GM12878 (cell line): ENCODE data around the gene WDR41. TPM values are rescaled to one million over a fixed set of nuclear protein-coding genes. Genes with fewer than 3 reads are reported as not detected.
"Not testable (repeated sequence)": the region's sequence is repeated elsewhere in the genome, so short reads cannot be mapped to it uniquely, and the experiment has no call there.

ENCODE experiments used
- ATAC-seq: fragments of 200-7000 bp; cut with Tn5 transposase; 3 replicates; pipeline ENCODE4 v1.9.1; 2020; ENCODE audit warnings: mild to moderate bottlenecking, moderate library complexity
- BruUV-seq: library from RNA; stranded (reverse); fragments of 400-500 nt; replicated peaks from 2 replicates; lab custom pipeline; 2021; lab: Mats Ljungman, UMichigan
- CTCF ChIA-PET: fragments of 300-600 bp; sonication (Branson Sonifier 250); formaldehyde crosslinking; extraction: SDS; loops from one replicate; lab custom pipeline; 2021; ENCODE audit warnings: inconsistent platforms; lab: Yijun Ruan, JAX
- POLR2A ChIA-PET: fragments of 350-600 bp; formaldehyde crosslinking; extraction: SDS; loops from one replicate; lab custom pipeline; 2021; ENCODE audit warnings: inconsistent platforms; lab: Charles Lee
- RAD21 ChIA-PET: fragments of 300-600 bp; sonication (Branson Sonifier 250); formaldehyde crosslinking; loops from one replicate; lab custom pipeline; 2023; ENCODE audit warnings: antibody characterized with exemption; ENCODE audit not compliant: unreplicated experiment; lab: Charles Lee
- SMC1A ChIA-PET: fragments of 300-600 bp; sonication (Branson Sonifier 250); formaldehyde crosslinking; loops from one replicate; lab custom pipeline; 2023; ENCODE audit not compliant: unreplicated experiment, uncharacterized antibody; lab: Charles Lee
- DNase-seq: peaks from one replicate; pipeline ENCODE4 v3.0.0-alpha.2; 2011; ENCODE audit warnings: low read depth, low spot score
- FAIRE-seq: peaks from 3 replicates; lab custom pipeline; 2011; peaks lifted over from hg19 to GRCh38; lab: Jason Lieb, UNC
- H2AFZ ChIP-seq: 2 replicates; pipeline ENCODE4 v1.6.0; 2011; ENCODE audit warnings: low read depth, low read length, control low read depth; ENCODE audit not compliant: control insufficient read depth
- H3K27ac ChIP-seq: 2 replicates; pipeline ENCODE4 v1.5.1; 2011; ENCODE audit warnings: control low read depth; ENCODE audit not compliant: control insufficient read depth, insufficient read depth
- H3K27me3 ChIP-seq, 2 experiments: replicated peaks in 1 of 2; 2 replicates each; pipeline versions ENCODE4 v1.6.0 to v1.6.1; 2011; ENCODE audit warnings: low read length in 1 of 2; ENCODE audit not compliant: control insufficient read depth in 2 of 2, insufficient read depth in 2 of 2
- H3K36me3 ChIP-seq, 2 experiments: 2 replicates each; pipeline ENCODE4 v1.5.1; 2011; ENCODE audit warnings: low read length in 1 of 2; ENCODE audit not compliant: control insufficient read depth in 2 of 2, insufficient read depth in 2 of 2
- H3K4me1 ChIP-seq: 2 replicates; pipeline ENCODE4 v1.6.1; 2011; ENCODE audit warnings: mild to moderate bottlenecking, low read length, moderate library complexity, mixed read lengths; ENCODE audit not compliant: control insufficient read depth, insufficient read depth
- H3K4me2 ChIP-seq: 2 replicates; pipeline ENCODE4 v1.6.0; 2011; ENCODE audit warnings: control low read depth; ENCODE audit not compliant: control insufficient read depth, insufficient read depth
- H3K4me3 ChIP-seq: fragments of 200-600 bp; sonication (generic); 2 replicates; pipeline ENCODE4 v1.5.1; 2016
- H3K79me2 ChIP-seq: 2 replicates; pipeline ENCODE4 v1.6.0; 2011; ENCODE audit warnings: low read length; ENCODE audit not compliant: control insufficient read depth, insufficient read depth
- H3K9ac ChIP-seq: 2 replicates; pipeline ENCODE4 v1.8.0; 2011; ENCODE audit warnings: low read length, control low read depth, mixed read lengths; ENCODE audit not compliant: control insufficient read depth, insufficient read depth
- H3K9me3 ChIP-seq: replicated peaks from 3 replicates; pipeline ENCODE4 v1.5.1; 2011; ENCODE audit warnings: mild to moderate bottlenecking, low read length; ENCODE audit not compliant: control insufficient read depth, insufficient read depth
- H4K20me1 ChIP-seq: 2 replicates; pipeline ENCODE4 v1.6.0; 2011; ENCODE audit not compliant: control insufficient read depth, insufficient read depth
- BCL11A ChIP-seq: IDR thresholded peaks from 2 replicates; pipeline ENCODE4 v1.6.1; 2011; ENCODE audit warnings: low read depth, low read length
- EZH2 ChIP-seq: IDR thresholded peaks from 2 replicates; pipeline ENCODE4 v1.6.1; 2012; ENCODE audit warnings: low read depth, mild to moderate bottlenecking, control low read depth, inconsistent platforms, low read length, borderline replicate concordance; ENCODE audit not compliant: control insufficient read depth
- MYC ChIP-seq: IDR thresholded peaks from 2 replicates; pipeline ENCODE4 v1.6.1; 2011; ENCODE audit warnings: mild to moderate bottlenecking, low read length, moderate library complexity, inconsistent platforms; ENCODE audit not compliant: insufficient read depth, insufficient replicate concordance, insufficient read length, severe bottlenecking
- NR2C2 ChIP-seq: IDR thresholded peaks from 2 replicates; pipeline ENCODE4 v1.6.1; 2011; ENCODE audit warnings: borderline replicate concordance, low read depth; ENCODE audit not compliant: control insufficient read depth, insufficient read length
- SIN3A ChIP-seq: IDR thresholded peaks from 2 replicates; pipeline ENCODE4 v1.6.1; 2012; ENCODE audit warnings: low read depth, low read length, improper control_type of control experiment
- ZNF24 ChIP-seq: fragments of 450-650 bp; IDR thresholded peaks from 2 replicates; pipeline ENCODE4 v1.6.1; 2017; ENCODE audit warnings: antibody characterized with exemption, mild to moderate bottlenecking
- ZZZ3 ChIP-seq: IDR thresholded peaks from 2 replicates; pipeline ENCODE4 v1.6.1; 2011; ENCODE audit warnings: low read depth; ENCODE audit not compliant: control insufficient read depth, insufficient read length
- WGBS: methylation state at CpG from one replicate; pipeline ENCODE4 v1.1.6; 2016; ENCODE audit warnings: low lambda C conversion rate; ENCODE audit not compliant: insufficient replicate concordance, insufficient coverage; ENCODE audit errors: missing lambda C conversion rate; 5-methylcytosine and 5-hydroxymethylcytosine counted together
- in situ Hi-C: fragments of 300-500 bp; cut with MboI; formaldehyde crosslinking; loops from 9 replicates; pipeline ENCODE4 v1.14.3; 2018; ENCODE audit warnings: mixed read lengths
- intact Hi-C: fragments of 100-400 bp; cut with micrococcal nuclease; formaldehyde crosslinking; loops from one replicate; pipeline ENCODE4 v1.14.2; 2022; ENCODE audit not compliant: unreplicated experiment
- polyA plus RNA-seq, 11 experiments: library from polyadenylated mRNA; depleted of rRNA in 4 of 11; unstranded in 6 of 11; stranded (reverse) in 5 of 11; fragments of >200 nt; fragmentation: Nextera tagmentation in 4 of 11; fragmentation: Illumina TruSeq in 1 of 11; extraction: Ambion mirVana in 4 of 11; extraction: Trizol in 1 of 11; gene quantifications; 1 replicate in 1 of 11; 2 replicates in 10 of 11; pipeline versions ENCODE4 v1.2.1 to v1.2.3, GENCODE V29; 2011 to 2016; ENCODE audit warnings: inconsistent platforms in 2 of 11, missing spikeins in 2 of 11, low read depth in 1 of 11
- total RNA-seq, 4 experiments: library from RNA; depleted of rRNA in 3 of 4; stranded (reverse); fragments of >200 nt in 3 of 4; fragmentation: Illumina TruSeq in 1 of 4; extraction: Trizol in 1 of 4; gene quantifications; 2 replicates each; pipeline versions ENCODE4 v1.2.1 to v1.2.3, GENCODE V29; 2013 to 2021

The WDR41 gene
- total and polyA plus RNA-seq, 10 of the 15 experiments (the other 5 are each of a cell fraction or from before 2014, with no cell fraction given), result 60.0 to 124 (median 84.4) TPM

- FAIRE-seq, ATAC-seq, in situ Hi-C loops, SMC1A ChIA-PET, H3K9me3 ChIP-seq, CTCF ChIA-PET, POLR2A ChIA-PET, RAD21 ChIA-PET, H3K9ac ChIP-seq, H2AFZ ChIP-seq, H3K36me3 ChIP-seq, intact Hi-C loops, H3K4me3 ChIP-seq, H3K79me2 ChIP-seq, H3K27me3 ChIP-seq, H3K4me1 ChIP-seq, BruUV-seq, H4K20me1 ChIP-seq, DNase-seq, H3K27ac ChIP-seq, H3K4me2 ChIP-seq: not testable (repeated sequence)
- 80% methylated on average over 1 of the region's 3 CpGs for WGBS
These were observed 23.2 kb downstream of the WDR41 start for GRCh38 chr5:77468875-77469274.

- ChIA-PET CTCF (interaction anchor here (1.1 to 1.4 kb wide), 2 partner anchors 21 to 28 kb away, joined by 4 to 6 read pairs; partner anchors contain the start of gene WDR41), POLR2A (interaction anchor here (0.6 to 1.8 kb wide), 3 partner anchors 12 to 166 kb away, joined by 4 to 7 read pairs (median 5); no protein-coding TSS in a partner anchor), SMC1A (interaction anchor here (0.8 to 3.5 kb wide), 5 partner anchors 20 to 322 kb away, joined by 3 to 20 read pairs (median 6); no protein-coding TSS in a partner anchor), RAD21 (interaction anchor here (3.4 kb wide), 1 partner anchor 28 kb away, joined by 17 read pairs; the partner anchor contains the start of gene WDR41)
- in situ Hi-C loops, result no loop called here
- DNase-seq, result no peak
- Histone ChIP-seq H3K27me3 (no peaks in the 10 kb centered on the region), H3K4me1 (no peaks in the 10 kb centered on the region), H3K9ac (no peak overlapping the region), H3K79me2 (peaks cover 2% of the 10 kb centered on the region; the same call in 1 of the 2 replicates), H3K4me3 (no peak overlapping the region), H3K4me2 (no peak overlapping the region), H2AFZ (no peak overlapping the region), H3K27ac (no peak overlapping the region), H3K9me3 (no peaks in the 10 kb centered on the region), H3K36me3 (no peaks in the 10 kb centered on the region; a peak in 1 of 4 replicates), H4K20me1 (no peaks in the 10 kb centered on the region)
- intact Hi-C loops, result no loop called here
- FAIRE-seq, result no peak
- ATAC-seq, result no peak
- TF ChIP-seq NR2C2, result no peak
- no peak for TF ChIP-seq MYC
- TF ChIP-seq ZNF24, result no peak
- no peak for TF ChIP-seq ZZZ3
- no peak for TF ChIP-seq SIN3A
- no peak for TF ChIP-seq BCL11A
- no peak for TF ChIP-seq EZH2
- BruUV-seq, result no TSS peak
- WGBS, result 100% methylated on average over 1 of the region's 1 CpG
These were observed 28.2 kb downstream of the WDR41 start for GRCh38 chr5:77463905-77464304.
